Activated T-cell treated with anti-CD3 and anti-CD28 coated beads for 24 hours (primary cell): ENCODE results near the gene FOXA1.
"Not testable (repeated sequence)": the region's sequence is repeated elsewhere in the genome, so short reads cannot be mapped to it uniquely, and the experiment has no call there.

Experiments
- DNase-seq: peaks from one replicate; pipeline ENCODE4 v3.0.0-alpha.2; 2020; ENCODE audit warnings: low read depth

Gene FOXA1

DNA sequence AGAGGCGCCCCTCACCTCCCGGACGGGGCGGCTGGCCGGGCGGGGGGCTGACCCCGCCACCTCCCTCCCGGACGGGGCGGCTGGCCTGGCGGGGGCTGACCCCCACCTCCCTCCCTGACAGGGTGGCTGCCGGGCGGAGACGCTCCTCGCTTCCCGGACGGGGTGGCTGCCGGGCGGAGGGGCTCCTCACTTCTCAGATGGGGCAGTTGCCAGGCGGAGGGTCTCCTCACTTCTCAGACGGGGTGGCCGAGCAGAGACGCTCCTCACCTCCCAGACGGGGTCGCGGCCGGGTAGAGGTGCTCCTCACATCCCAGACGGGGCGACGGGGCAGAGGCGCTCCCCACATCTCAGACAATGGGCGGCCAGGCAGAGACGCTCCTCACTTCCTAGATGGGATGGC, 39.5 kb downstream of the FOXA1 start:
- not testable (repeated sequence) for DNase-seq

DNA sequence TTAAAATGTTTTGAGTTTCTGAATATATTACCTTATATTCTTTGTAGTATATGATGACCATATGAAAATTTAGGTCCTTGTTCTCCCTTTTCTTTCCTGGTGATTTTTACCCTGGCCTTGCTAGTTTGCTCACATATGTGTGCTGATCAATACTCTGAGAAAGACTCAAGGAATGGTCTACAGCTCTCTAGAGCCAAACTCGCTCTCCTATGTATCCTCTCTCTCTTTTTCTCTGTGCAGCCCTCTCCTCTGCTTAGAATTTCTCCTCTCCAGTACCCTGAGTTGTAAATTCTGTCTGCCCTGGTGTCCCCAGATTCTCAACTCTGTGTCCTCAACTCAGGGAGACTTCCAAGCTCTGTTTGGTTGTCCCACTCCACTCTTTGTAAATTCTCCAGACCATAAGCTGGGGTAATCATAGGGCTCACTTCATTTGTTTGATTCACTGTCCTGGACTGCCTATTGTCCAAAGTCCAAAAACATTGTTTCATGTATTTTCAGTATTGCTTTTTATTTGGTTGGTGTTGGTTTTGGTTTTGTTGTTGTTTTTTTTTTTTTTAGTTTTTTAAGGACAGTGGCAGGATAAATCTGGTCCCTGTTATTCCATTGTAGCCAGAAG, 41.0 kb downstream of the FOXA1 start:
- no peak for DNase-seq

DNA sequence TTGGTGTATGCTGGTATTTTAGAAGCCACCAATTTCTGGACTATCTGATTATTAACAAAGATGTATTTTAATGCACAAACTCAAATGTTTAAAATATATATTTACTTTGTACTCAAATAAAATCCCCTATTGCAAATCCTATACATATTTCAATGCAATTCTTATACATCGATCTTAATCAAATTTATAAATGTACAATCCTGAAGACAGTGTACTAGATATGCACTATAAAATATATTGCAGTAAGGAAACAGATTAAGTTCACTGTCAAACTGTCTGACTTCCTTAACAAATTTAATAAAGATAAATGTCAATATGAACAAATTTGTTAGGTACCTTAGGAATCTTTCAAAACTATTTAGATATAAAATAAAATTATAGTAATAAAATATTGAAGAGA, 43.9 kb downstream of the FOXA1 start:
- DNase-seq: no peak

GRCh38 chr14:37550511-37550910, 44.5 kb downstream of the FOXA1 start:
- no peak for DNase-seq

GRCh38 chr14:37546621-37547447, 48.2 kb downstream of the FOXA1 start:
- no peak for DNase-seq

DNA sequence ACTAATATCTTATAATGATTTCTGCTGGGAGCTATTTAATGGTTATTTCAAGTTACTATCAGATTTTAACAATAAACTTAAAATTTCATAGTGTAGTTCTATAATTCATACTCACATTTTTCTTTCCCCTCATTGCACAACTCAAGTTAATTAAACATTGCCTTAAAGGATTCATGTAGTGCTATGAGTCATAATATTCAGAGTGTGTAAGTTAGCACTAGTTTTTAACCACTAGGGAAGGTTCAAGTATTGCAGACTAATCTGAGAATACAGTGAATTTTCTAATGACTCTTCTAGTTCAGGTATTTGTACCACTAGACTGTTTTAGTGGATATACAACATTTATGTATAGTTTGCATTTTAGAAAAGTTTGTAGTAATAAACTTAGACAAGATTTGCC, 49.9 kb downstream of the FOXA1 start:
- DNase-seq: no peak

- no peak for DNase-seq
Observed at GRCh38 chr14:37544407-37544806, 50.6 kb downstream of the FOXA1 start.

DNA sequence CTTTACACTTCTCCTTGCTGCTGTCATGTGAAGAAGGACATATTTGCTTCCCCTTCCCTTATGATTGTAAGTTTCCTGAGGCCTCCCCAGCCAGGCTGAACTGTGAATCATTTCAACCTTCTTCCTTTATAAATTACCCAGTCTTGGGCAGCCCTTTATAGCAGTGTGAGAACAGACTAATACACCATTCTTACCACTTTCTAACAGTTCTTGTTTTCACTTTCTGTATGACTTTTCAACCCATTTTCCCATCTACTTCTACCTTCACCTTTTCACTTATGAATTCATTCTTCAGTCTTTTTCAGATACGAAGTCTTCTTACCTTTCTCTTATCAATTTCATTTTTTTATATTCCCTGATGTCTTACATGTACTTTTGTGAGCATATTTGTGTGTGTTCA, 55.1 kb downstream of the FOXA1 start:
- DNase-seq: no peak
